ENCODE results near the gene AFAP1L2.

Gene AFAP1L2

DNA sequence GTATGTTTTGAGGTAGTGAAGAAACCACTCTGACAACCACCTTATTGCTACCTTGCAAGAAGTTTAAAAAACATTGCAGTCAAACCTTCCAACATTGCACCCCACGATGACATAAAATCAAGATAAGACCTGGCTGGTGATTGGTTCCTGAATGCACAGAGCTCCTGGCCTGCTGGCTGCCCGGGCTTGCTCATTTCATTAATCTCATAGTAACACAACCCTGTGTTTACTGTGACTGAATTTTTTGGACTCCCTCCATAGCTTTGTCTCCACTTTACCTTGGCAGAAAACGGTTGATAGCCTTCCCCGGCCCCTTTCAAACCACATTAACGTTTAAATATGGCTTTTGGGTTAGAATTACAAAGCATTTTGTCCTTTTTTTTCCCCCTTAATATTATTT, 137.8 kb downstream of the AFAP1L2 start:
- no peak for DNase-seq (ENCODE audit: low read depth in 3 of 3)

DNA sequence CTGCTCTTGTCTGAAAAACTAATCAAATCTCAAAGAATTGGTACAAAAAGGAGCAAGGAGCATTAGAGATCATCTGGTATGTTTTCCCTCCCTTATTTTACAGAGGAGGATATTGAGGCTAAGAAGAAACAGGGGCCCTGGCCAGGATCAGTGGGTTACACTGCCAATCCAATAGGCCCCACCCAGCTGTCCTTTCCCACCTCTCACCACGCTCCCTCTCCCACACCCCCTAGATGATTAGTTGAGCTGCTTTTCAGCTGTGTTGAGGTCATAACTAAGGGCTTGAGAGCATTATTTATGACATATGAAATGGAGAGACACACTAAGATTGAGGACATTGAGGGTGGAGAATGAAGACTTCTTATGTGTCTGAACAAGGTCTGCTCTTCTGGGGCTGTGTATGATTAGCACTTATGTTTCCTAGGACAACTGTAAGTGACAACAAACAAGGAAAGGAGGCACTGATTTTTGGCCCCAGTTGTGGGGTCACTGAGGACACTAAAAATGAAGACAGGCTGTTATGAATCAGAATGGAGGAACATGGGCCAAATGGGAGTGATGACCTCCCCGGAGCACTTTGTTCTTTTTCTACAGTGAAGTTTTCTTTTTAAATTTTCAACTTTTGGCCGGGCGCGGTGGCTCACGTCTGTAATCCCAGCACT, 138.8 kb downstream of the AFAP1L2 start:
- DNase-seq (ENCODE audit: low read depth in 3 of 3) = no peak

DNA sequence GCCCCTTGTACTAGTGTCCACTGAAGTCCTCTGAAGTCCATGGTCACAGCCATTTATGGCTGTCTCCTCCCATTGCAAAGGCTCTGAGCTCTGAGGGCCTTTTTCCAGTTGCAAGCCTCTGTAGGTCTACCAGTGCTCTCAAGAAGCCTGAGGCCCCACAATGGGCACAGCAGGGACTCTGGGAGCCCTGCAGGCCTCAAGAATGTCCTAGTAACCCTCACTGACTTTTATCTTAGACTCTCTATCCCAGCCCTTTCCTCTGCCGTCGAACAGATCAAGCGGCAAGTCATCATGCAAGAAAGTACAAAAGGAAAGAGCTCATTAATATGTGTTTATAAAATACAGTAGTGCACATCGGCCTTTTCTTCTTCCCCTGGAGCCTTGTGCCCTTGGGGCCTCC, 141.8 kb downstream of the AFAP1L2 start:
- no peak for DNase-seq (ENCODE audit: low read depth in 3 of 3)

DNA sequence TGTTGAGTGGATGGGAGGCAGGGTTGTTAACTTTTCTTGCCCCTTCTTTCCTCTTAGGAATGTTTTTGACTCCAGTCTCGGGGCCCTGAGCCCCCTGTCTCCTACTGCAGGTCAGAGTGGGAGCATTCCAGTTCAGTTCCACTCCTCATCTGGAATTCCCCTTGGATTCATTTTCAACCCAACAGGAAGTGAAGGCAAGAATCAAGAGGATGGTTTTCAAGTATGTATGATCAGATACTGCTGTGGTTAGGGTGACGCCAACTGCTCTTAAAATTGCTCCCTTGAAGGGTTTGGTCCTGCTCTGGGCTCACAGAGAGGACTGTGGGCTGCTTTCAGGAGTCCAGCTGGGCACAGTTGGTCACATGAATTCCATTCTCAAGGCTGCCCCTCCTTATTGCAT, 143.2 kb downstream of the AFAP1L2 start:
- DNase-seq (ENCODE audit: low read depth in 3 of 3) = no peak

DNA sequence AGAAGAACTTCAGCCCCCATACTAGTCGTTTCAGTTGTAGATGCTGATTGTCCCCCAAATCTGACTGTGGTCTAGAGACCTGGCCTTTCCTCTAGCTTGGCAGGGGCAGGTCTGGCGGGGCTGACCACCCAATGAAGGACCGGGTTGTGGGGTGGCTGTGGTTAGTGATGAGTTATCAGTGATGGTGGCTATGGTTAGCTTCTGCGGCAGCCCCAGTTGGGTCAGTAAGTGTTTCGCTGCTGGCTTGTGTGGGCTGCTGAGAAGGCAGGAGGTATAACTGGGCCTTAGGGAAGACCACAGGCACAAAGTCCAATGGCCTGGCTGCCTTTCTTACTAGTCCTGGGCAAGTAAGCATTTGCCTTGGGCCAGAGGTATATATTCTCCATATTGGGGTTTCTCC, 143.9 kb downstream of the AFAP1L2 start:
- DNase-seq (ENCODE audit: low read depth in 3 of 3) = no peak

DNA sequence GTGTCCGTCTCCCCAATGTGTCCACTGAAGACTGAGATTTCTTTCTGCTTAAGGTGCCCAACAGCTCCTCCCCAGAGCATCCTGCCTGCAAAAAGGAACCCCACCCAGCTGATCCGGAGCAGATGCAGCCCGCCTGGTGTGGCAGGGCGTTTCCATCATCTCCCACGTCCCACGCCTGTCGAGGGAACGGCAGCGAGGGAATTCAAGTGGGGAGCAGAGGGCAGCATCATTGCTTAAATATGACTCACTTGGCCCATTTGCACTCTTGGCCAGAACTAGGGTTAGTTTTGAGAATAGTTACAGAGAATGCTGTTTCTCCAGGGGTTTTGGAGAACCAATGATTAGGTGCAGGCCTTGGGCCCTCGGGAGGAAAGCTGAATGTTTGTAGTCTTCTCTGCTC, 144.5 kb downstream of the AFAP1L2 start:
- DNase-seq (ENCODE audit: low read depth in 3 of 3) = no peak

DNA sequence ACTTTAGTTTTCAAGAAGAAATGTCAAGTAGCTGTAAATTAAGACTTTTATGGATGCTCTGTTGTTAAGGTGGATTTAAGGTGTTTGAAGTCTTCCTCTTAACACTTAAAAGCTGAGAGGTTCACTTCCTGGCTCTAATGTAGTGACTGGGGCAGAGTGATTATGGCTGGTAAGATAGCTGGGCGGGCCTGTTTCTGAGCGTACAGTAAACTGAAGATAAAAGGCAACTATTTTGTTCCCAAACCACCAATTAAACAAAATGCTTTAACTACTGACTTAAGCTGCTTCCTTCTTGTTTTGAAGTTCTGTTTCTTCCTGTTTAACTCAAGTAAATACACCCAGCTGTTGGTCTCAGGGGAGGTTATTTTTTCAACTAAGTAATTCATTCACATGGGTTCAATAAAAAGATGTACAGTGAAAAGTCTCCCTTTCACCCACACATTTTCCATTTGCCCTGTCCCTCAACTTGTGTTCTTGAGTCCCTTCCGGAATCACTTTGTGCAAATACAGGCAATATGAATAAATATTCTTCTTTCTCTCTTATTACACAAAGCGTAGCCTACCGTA, 145.9 kb downstream of the AFAP1L2 start:
- no peak for DNase-seq (ENCODE audit: low read depth in 3 of 3)

DNA sequence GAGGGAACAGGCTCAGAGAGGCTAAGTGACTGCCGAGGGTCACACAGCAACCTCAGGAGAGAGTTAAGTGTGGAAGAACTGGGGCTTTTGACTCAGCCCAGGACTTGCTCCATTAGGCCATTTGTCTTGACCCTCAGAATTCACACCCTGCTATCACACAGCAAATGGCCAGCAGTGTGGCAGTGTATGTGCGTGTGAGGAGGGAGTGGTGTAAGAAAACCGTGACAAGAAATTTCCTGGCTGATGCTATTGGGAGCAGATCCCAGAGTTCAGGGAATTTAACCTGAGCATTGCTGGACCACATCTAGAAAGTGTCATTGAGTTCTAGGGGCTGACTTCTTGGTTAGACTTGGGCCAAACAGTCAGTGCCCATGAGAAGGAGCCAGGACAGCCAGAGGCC, 146.8 kb downstream of the AFAP1L2 start:
- no peak for DNase-seq (ENCODE audit: low read depth in 3 of 3)

DNA sequence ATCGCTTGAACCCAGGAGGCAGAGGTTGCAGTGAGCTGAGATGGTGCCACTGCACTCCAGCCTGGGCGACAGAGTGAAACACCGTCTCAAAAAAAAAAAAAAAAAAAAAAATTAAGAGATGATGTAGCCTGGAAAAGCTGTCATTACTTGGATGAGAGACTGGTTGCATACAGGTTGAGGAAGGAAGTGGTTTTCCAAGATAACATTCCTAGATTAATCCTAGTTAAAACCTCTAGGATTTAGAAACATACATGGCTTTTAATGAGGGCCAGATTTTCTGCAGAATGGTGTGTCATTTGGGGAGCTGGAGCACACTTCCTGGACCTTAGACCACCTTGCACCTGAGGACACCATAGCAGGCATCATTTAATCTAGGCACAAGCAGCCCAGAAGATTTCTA, 147.5 kb downstream of the AFAP1L2 start:
- DNase-seq (ENCODE audit: low read depth in 3 of 3) = no peak

DNA sequence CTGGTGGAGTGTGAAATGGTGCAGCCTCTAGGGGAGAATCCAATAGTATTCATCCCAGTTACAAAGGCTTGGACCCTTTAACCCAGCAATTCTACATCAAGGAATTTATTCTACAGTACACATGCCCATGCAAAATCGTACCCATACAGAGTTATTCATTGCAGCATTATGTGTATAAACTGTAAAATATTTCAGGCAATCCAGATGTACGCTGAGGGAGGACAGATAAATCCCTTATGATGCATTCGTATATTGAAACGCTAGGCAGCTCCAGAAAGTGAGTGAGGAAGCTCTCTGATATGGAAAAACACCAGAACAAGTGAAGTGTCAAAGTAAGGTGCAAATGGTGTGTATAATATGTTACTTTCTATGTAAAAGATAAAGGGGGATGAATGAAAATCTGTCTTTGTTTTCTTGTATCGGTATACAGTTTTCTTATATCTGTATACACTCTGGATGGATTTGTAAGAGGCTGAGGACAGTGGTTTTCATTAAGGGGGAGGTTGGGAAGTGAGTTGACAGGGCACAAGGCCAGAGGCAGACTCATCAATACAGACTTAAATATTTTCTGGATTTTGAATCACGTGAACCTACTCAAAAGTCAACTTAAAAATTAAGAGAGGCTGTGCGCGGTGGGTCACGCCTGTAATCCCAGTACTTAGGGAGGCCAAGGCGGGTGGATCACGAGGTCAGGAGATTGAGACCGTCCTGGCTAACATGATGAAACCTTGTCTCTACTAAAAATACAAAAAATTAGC, 148.1 kb downstream of the AFAP1L2 start:
- DNase-seq (ENCODE audit: low read depth in 3 of 3) = no peak

DNA sequence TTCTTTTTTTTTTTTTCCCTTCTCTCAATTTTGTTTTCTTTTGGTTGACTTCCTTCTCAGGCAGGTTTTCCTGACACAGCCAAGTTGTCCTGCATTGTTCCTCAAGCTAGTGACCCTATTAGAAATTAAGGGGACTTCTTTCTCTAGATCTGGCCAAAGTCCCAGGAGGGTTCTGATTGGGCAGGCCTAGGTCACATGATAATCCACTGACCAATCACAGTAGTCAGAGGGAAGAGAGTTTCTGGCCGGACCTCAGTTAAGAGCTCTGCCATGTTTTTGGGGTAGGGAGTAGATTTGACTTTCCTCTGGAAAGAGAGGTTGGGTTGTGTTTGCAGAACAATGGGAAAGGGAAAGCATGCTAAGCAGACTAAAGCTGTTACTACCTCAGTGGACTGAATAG, 149.1 kb downstream of the AFAP1L2 start:
- DNase-seq (ENCODE audit: low read depth in 3 of 3) = no peak

DNA sequence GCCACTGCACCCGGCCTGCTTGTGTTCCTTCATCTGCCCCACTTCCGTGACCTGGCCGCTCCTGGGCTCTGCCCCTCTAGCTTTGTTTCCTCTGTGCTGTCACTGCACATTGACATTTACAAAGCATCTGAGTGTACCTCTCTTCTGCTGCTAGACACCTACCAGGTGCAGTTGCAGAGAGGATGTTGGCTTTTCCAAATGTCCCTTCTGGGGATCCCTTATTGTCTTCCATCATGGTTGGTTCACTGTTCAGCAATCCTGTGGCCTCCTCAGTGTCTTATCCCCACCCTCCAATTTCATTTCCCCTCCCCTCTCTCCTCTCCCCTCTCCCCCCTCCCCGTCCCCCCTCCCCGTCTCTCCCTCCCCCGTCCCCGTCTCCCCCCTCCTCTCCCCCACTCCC, 151.4 kb downstream of the AFAP1L2 start:
- no peak for DNase-seq (ENCODE audit: low read depth in 3 of 3)

DNA sequence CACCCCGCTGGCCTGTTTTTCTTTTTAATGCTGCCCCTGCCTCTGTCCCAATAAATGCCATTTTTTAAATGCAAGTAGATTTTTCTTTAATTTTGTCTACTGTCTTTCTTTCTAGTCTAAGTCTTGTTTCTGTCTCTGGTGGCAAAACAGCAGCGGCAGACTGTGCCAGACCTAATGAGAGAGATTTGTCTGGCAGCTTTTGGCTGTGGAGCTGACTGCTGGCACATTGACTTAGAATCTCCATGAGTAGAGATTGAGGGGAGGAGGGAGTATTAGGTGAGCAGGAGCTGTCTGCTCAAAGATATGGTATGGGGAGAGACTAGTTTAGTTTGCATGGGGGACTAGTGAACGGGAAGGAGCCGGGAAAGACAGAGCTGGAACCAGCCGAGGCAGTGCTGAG, 152.2 kb downstream of the AFAP1L2 start:
- DNase-seq (ENCODE audit: low read depth in 3 of 3) = no peak

DNA sequence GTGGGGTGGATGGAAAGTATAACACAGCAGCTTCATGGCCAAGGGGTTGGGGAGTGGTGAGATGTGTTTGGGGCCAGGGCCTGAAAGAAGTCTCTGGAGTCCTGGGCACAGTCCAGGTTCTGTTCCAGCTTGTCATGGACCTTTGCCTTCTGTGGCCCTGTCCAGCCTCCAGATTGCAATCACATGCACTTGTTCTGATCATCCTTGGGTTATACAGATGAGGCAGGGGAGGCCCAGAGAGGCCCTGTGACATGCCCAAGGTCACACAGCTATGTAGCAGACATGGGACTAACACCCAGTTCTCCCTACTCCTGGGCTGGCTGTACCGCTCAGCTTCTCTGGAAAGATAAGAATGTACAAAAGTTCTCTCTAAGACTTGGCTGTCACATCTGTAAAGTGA, 153.6 kb downstream of the AFAP1L2 start:
- DNase-seq (ENCODE audit: low read depth in 3 of 3) = no peak

DNA sequence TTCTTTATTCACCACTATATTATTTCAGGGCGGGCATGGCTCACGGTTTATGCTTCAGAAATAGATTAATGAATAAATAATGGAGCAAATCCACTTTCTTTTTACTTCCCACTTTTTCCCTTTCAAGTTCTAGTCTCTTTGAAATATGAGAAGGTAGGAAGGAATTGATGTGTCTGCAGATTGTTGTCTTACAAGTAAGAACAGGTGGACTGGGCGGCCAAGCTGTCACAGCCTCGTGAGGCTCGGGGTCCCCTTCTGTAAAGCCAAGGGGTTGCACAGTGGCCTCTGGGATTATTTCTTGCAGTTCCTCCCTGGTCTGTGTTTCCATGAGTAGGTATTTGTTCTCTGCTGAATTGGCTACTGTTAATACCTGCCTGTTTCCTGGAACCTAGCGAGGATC, 154.1 kb downstream of the AFAP1L2 start:
- no peak for DNase-seq (ENCODE audit: low read depth in 3 of 3)

DNA sequence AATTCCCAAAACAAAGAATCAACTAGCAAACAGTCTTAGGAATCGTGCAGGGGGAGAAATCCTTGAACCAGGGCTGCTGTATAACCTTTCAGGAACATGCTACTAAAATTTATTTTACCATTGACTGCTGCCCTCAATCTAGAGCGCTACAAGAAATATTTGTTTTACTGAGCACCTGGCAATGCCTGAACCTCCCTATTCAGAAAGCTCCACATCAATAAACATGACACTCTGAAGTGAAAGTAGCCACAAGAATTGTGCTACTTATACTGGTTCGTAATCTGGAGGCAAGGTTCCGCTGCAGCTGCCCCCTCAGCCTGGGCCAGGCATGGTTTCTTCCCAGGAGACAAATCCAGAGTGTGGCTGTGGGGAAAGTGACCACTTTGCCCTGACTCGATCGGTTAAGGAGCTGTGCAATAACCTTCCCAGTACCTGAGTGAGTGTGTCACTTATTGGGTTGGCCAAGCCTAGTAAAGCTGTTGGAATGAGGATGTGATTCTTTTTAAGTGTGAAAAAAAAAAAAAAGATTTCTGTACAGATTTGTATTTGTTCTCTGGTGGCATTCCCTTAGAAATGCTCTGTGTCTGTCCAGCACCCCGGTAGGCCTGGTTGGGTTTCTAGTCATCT, 157.5 kb downstream of the AFAP1L2 start:
- no peak for DNase-seq (ENCODE audit: low read depth in 3 of 3)

DNA sequence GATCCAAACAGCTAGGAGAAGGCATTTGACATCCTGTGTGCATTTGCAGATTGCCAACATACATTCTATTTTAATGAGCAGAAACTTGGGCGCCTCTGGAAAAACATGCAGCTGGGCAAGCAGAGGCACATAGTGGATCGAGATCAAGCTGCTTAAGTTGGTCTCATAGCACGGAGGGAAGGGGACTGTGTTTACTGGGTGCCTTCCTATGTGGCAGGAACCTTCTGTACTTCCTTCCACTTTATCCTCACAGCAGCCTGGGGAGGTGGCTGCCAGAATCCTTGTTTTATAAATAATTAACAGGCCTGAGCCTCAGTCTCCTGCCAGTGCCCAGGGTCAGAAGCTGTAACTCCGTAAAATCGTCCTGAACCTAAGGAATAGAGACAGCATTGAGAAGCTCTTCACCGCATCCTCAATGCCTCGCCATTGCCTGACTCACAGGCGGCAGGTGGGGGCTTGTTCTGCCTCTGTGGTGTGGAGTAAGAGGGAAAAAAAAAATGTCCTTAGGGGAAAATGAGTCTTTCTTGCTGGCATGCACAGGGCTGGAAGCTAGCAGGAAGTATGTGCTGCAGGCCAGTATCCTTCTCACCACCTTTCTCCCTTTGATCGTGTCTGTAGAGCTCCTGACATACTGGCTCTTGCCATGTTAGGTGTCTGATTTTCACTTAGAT, 159.0 kb downstream of the AFAP1L2 start:
- no peak for DNase-seq (ENCODE audit: low read depth in 3 of 3)
